GM12878 (cell line): Measurements from ENCODE around the gene NHS.

Experiments used
- CTCF ChIP-seq, 3 experiments: IDR thresholded peaks in 2 of 3; conservative IDR thresholded peaks in 1 of 3; 2 replicates each; pipeline ENCODE4 v1.5.1; 2011; ENCODE audit warnings: low read depth in 3 of 3, low read length in 3 of 3, mild to moderate bottlenecking in 3 of 3, control low read depth in 2 of 3, moderate library complexity in 2 of 3, inconsistent platforms in 1 of 3, mixed read lengths in 1 of 3; ENCODE audit not compliant: control insufficient read depth in 2 of 3, insufficient read depth in 1 of 3; ENCODE audit errors: extremely low read depth in 1 of 3
- EP300 ChIP-seq, 2 experiments: fragments of 150-350 bp in 1 of 2; IDR thresholded peaks; 2 replicates each; pipeline ENCODE4 v1.6.1; 2011 to 2012; ENCODE audit warnings: low read depth in 2 of 2, low read length in 2 of 2, borderline replicate concordance in 1 of 2, improper control_type of control experiment in 1 of 2, inconsistent platforms in 1 of 2; ENCODE audit not compliant: control insufficient read depth in 1 of 2
- RAD21 ChIP-seq: IDR thresholded peaks from 2 replicates; pipeline ENCODE4 v1.6.1; 2011; ENCODE audit warnings: mild to moderate bottlenecking, low read depth, low read length, moderate library complexity; ENCODE audit not compliant: insufficient read depth
- SMC3 ChIP-seq: IDR thresholded peaks from 2 replicates; pipeline ENCODE4 v1.6.1; 2011; ENCODE audit warnings: low read length, improper control_type of control experiment, borderline replicate concordance
- SP1 ChIP-seq: IDR thresholded peaks from one replicate; pipeline ENCODE4 v1.6.1; 2011; ENCODE audit warnings: low read depth, low read length

GRCh38 chrX:17465802-17466201 is 90.8 kb downstream of the NHS start:
- no peak for TF ChIP-seq CTCF (IDR thresholded peaks at IDR 0.05 in 2 of 3, conservative IDR thresholded peaks at IDR 0.05 in 1 of 3; ENCODE audit: control insufficient read depth in 2 of 3, extremely low read depth in 1 of 3, insufficient read depth in 1 of 3, low read depth in 3 of 3, low read length in 3 of 3)
- no peak for TF ChIP-seq RAD21
- TF ChIP-seq SP1 = no peak
- no peak for TF ChIP-seq EP300 (IDR thresholded peaks at IDR 0.05; ENCODE audit: borderline replicate concordance in 1 of 2, control insufficient read depth in 1 of 2, low read depth in 2 of 2, low read length in 2 of 2)
- TF ChIP-seq SMC3 = no peak
